Stimulated activated CD8-positive, alpha-beta memory T cell treated with anti-CD3 and anti-CD28 coated beads, Interleukin-12 subunit alpha, Interleukin-12 subunit beta, amount 100 ng/mL, for 4 hours (primary cell): ENCODE measurements around the gene CATSPERD.

Source experiments
- DNase-seq: peaks from one replicate; pipeline ENCODE4 v3.0.0-alpha.2; 2020; ENCODE audit warnings: low read depth

CATSPERD gene

GRCh38 chr19:5804516-5805461, 84.4 kb downstream of the CATSPERD start, which contains the start of gene NRTN:
Gene NRTN (plus strand): TSS chr19:5805067. CDS start chr19:5824166, 19,099 bp downstream.
- DNase-seq: no peak

- no peak for DNase-seq
Observed at GRCh38 chr19:5805462-5806132, 85.2 kb downstream of the CATSPERD start.

- DNase-seq: no peak
Observed at GRCh38 chr19:5806133-5806489, 85.7 kb downstream of the CATSPERD start.

GRCh38 chr19:5806905-5807304, 86.5 kb downstream of the CATSPERD start:
- DNase-seq: no peak

GRCh38 chr19:5808120-5808816, 87.8 kb downstream of the CATSPERD start:
- DNase-seq: no peak

GRCh38 chr19:5809053-5809452, 88.6 kb downstream of the CATSPERD start:
- no peak for DNase-seq

GRCh38 chr19:5809469-5809868, 89.0 kb downstream of the CATSPERD start:
- DNase-seq: no peak

- no peak for DNase-seq
Observed at GRCh38 chr19:5811117-5811516, 90.7 kb downstream of the CATSPERD start.

GRCh38 chr19:5814123-5814851, 93.8 kb downstream of the CATSPERD start:
- DNase-seq: no peak

- no peak for DNase-seq
Observed at GRCh38 chr19:5814852-5815246, 94.4 kb downstream of the CATSPERD start.

- DNase-seq: no peak
Observed at GRCh38 chr19:5817218-5817617, 96.8 kb downstream of the CATSPERD start.

GRCh38 chr19:5818594-5818993, 98.2 kb downstream of the CATSPERD start:
- DNase-seq: no peak

- DNase-seq: no peak
Observed at GRCh38 chr19:5820785-5821184, 100.3 kb downstream of the CATSPERD start.

GRCh38 chr19:5821521-5822180, 101.2 kb downstream of the CATSPERD start:
- DNase-seq: no peak

- DNase-seq: no peak
Observed at GRCh38 chr19:5822181-5822844, 101.9 kb downstream of the CATSPERD start.

- DNase-seq: no peak
Observed at GRCh38 chr19:5823579-5824281, 103.3 kb downstream of the CATSPERD start.

GRCh38 chr19:5824751-5825150, 104.3 kb downstream of the CATSPERD start:
- DNase-seq: no peak

- no peak for DNase-seq
Observed at GRCh38 chr19:5825178-5825577, 104.7 kb downstream of the CATSPERD start.

GRCh38 chr19:5826531-5827341, 106.3 kb downstream of the CATSPERD start:
- no peak for DNase-seq
